ENCODE measurements around the gene KLHL29.

DNA sequence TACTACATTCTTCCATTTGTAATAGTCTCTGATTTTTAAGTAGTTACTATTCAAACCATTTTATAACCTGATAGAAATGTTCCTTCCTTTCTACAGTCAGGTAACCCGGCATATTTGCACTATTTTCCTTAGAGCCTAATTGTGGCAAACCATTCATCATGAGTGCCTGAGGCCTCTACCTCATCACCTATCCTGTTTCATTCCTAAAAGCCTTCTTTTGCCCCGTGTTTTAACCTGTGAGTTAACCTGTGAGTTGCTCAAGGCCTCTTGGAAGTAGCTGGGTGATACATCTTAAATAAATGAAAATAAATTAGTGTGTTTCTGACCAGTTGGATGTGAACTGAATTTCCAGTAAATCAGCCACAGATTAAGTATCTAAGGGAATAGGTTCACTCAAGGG, 6.5 kb upstream of the KLHL29 start:
- TF ChIP-seq FOSL1 (IDR thresholded peaks at IDR 0.05; ENCODE audit: low read depth), result no peak
- no peak for TF ChIP-seq POLR2AphosphoS5 (IDR thresholded peaks at IDR 0.05; ENCODE audit: low read depth, low read length)
- TF ChIP-seq, protein P1, sequence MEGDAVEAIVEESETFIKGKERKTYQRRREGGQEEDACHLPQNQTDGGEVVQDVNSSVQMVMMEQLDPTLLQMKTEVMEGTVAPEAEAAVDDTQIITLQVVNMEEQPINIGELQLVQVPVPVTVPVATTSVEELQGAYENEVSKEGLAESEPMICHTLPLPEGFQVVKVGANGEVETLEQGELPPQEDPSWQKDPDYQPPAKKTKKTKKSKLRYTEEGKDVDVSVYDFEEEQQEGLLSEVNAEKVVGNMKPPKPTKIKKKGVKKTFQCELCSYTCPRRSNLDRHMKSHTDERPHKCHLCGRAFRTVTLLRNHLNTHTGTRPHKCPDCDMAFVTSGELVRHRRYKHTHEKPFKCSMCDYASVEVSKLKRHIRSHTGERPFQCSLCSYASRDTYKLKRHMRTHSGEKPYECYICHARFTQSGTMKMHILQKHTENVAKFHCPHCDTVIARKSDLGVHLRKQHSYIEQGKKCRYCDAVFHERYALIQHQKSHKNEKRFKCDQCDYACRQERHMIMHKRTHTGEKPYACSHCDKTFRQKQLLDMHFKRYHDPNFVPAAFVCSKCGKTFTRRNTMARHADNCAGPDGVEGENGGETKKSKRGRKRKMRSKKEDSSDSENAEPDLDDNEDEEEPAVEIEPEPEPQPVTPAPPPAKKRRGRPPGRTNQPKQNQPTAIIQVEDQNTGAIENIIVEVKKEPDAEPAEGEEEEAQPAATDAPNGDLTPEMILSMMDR (IDR thresholded peaks at IDR 0.05 in 2 of 3, conservative IDR thresholded peaks at IDR 0.05 in 1 of 3; ENCODE audit: borderline replicate concordance in 1 of 3, insufficient read depth in 1 of 3, low read depth in 2 of 3, low read length in 2 of 3), result no peak
- no peak for TF ChIP-seq POLR2A (IDR thresholded peaks at IDR 0.05; ENCODE audit: borderline replicate concordance, extremely low read depth, insufficient read depth, insufficient read length)
- TF ChIP-seq, protein P2, sequence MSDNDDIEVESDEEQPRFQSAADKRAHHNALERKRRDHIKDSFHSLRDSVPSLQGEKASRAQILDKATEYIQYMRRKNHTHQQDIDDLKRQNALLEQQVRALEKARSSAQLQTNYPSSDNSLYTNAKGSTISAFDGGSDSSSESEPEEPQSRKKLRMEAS (IDR thresholded peaks at IDR 0.05), result no peak
- TF ChIP-seq ELF1 (IDR thresholded peaks at IDR 0.05; ENCODE audit: borderline replicate concordance, low read depth), result no peak
- TF ChIP-seq EZH2phosphoT487 (IDR thresholded peaks at IDR 0.05; ENCODE audit: borderline replicate concordance), result no peak
- no peak for TF ChIP-seq EZH2 (IDR thresholded peaks at IDR 0.05)
- no peak for TF ChIP-seq ZNF274 (IDR thresholded peaks at IDR 0.05; ENCODE audit: low read depth, low read length)
- TF ChIP-seq, protein P3, sequence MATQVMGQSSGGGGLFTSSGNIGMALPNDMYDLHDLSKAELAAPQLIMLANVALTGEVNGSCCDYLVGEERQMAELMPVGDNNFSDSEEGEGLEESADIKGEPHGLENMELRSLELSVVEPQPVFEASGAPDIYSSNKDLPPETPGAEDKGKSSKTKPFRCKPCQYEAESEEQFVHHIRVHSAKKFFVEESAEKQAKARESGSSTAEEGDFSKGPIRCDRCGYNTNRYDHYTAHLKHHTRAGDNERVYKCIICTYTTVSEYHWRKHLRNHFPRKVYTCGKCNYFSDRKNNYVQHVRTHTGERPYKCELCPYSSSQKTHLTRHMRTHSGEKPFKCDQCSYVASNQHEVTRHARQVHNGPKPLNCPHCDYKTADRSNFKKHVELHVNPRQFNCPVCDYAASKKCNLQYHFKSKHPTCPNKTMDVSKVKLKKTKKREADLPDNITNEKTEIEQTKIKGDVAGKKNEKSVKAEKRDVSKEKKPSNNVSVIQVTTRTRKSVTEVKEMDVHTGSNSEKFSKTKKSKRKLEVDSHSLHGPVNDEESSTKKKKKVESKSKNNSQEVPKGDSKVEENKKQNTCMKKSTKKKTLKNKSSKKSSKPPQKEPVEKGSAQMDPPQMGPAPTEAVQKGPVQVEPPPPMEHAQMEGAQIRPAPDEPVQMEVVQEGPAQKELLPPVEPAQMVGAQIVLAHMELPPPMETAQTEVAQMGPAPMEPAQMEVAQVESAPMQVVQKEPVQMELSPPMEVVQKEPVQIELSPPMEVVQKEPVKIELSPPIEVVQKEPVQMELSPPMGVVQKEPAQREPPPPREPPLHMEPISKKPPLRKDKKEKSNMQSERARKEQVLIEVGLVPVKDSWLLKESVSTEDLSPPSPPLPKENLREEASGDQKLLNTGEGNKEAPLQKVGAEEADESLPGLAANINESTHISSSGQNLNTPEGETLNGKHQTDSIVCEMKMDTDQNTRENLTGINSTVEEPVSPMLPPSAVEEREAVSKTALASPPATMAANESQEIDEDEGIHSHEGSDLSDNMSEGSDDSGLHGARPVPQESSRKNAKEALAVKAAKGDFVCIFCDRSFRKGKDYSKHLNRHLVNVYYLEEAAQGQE (IDR thresholded peaks at IDR 0.05; ENCODE audit: low read depth), result no peak
